Neural progenitor cell (in vitro differentiated cells): ENCODE measurements around the gene LCE1C. TPM values are rescaled to one million over a fixed set of nuclear protein-coding genes. Genes with fewer than 3 reads are reported as not detected.

Experiments used
- DNase-seq: peaks from one replicate; pipeline ENCODE4 v3.0.0-alpha.2; 2016; ENCODE audit warnings: low spot score
- H2AFZ ChIP-seq: fragments of 200-600 bp; sonication (generic); replicated peaks from 2 replicates; pipeline ENCODE4 v1.6.1; 2016; ENCODE audit warnings: antibody characterized with exemption
- H3F3A ChIP-seq: fragments of 200-600 bp; sonication (generic); 2 replicates; pipeline ENCODE4 v1.6.1; 2016; ENCODE audit warnings: antibody characterized with exemption, low read depth
- H3K27ac ChIP-seq: fragments of 200-600 bp; sonication (generic); 2 replicates; pipeline ENCODE4 v1.5.1; 2016; ENCODE audit warnings: mild to moderate bottlenecking
- H3K27me3 ChIP-seq: fragments of 200-600 bp; sonication (generic); 2 replicates; pipeline ENCODE4 v1.6.1; 2016; ENCODE audit warnings: mild to moderate bottlenecking, moderate library complexity
- H3K36me3 ChIP-seq: fragments of 200-600 bp; sonication (generic); 2 replicates; pipeline ENCODE4 v1.5.1; 2016
- H3K4me1 ChIP-seq: fragments of 200-600 bp; sonication (generic); 2 replicates; pipeline ENCODE4 v1.6.1; 2016; ENCODE audit warnings: mixed run types
- H3K4me2 ChIP-seq: fragments of 200-600 bp; sonication (generic); 2 replicates; pipeline ENCODE4 v1.6.1; 2016
- H3K4me3 ChIP-seq: fragments of 200-600 bp; sonication (generic); 2 replicates; pipeline ENCODE4 v1.5.1; 2016
- H3K79me2 ChIP-seq: fragments of 200-600 bp; sonication (generic); 2 replicates; pipeline ENCODE4 v1.6.1; 2016; ENCODE audit warnings: low read depth
- H3K9ac ChIP-seq: fragments of 200-600 bp; sonication (generic); 2 replicates; pipeline ENCODE4 v1.6.1; 2016
- H3K9me3 ChIP-seq: fragments of 200-600 bp; sonication (generic); 2 replicates; pipeline ENCODE4 v1.5.1; 2016; ENCODE audit warnings: low read depth
- H4K20me1 ChIP-seq: fragments of 200-600 bp; sonication (generic); 2 replicates; pipeline ENCODE4 v1.6.1; 2016; ENCODE audit warnings: low read depth
- H3K27ac Mint-ChIP-seq: 3 replicates; pipeline ENCODE4 v1.8.0; 2021; ENCODE audit warnings: mixed read lengths
- H3K27me3 Mint-ChIP-seq: 2 replicates; pipeline ENCODE4 v1.8.0; 2022; ENCODE audit warnings: low read depth, mild to moderate bottlenecking, inconsistent platforms, moderate library complexity, mixed read lengths; ENCODE audit not compliant: insufficient read depth
- H3K36me3 Mint-ChIP-seq: 3 replicates; pipeline ENCODE4 v1.8.0; 2021; ENCODE audit warnings: mixed read lengths
- H3K4me1 Mint-ChIP-seq: 3 replicates; pipeline ENCODE4 v1.8.0; 2021; ENCODE audit warnings: mixed read lengths
- H3K4me3 Mint-ChIP-seq: 3 replicates; pipeline ENCODE4 v1.8.0; 2021; ENCODE audit warnings: mild to moderate bottlenecking, moderate library complexity, mixed read lengths
- H3K9me3 Mint-ChIP-seq: 3 replicates; pipeline ENCODE4 v1.8.0; 2020; ENCODE audit warnings: mixed read lengths
- CTCF ChIP-seq: fragments of 200-600 bp; sonication (generic); IDR thresholded peaks from 2 replicates; pipeline ENCODE4 v1.5.1; 2017; ENCODE audit warnings: antibody characterized with exemption, mild to moderate bottlenecking
- EZH2 ChIP-seq: fragments of 200-600 bp; sonication (generic); IDR thresholded peaks from 2 replicates; pipeline ENCODE4 v1.6.1; 2017; ENCODE audit warnings: antibody characterized with exemption, mild to moderate bottlenecking, moderate library complexity
- EZH2phosphoT487 ChIP-seq: fragments of 200-600 bp; sonication (generic); IDR thresholded peaks from 2 replicates; pipeline ENCODE4 v1.6.1; 2017; ENCODE audit warnings: antibody characterized with exemption
- total RNA-seq: library from RNA; depleted of rRNA; stranded (reverse); fragments of >200 nt; gene quantifications from 2 replicates; pipeline ENCODE4 v1.2.3, GENCODE V29; 2015; ENCODE audit warnings: low replicate concordance

The LCE1C gene
- total RNA-seq, 1 donor from 2014 or later, result not detected

GRCh38 chr1:152770411-152770810 is 36.0 kb downstream of the LCE1C start:
- peaks cover 19% of the 10 kb centered on the region for H3K9me3 Mint-ChIP-seq
- Histone ChIP-seq H2AFZ (no peak overlapping the region), H3K9ac (no peak overlapping the region), H3K27me3 (no peaks in the 10 kb centered on the region), H3K36me3 (no peaks in the 10 kb centered on the region), H3K27ac (no peak overlapping the region), H3K4me1 (no peaks in the 10 kb centered on the region), H3K9me3 (peaks cover 41% of the 10 kb centered on the region), H4K20me1 (no peaks in the 10 kb centered on the region), H3K4me3 (no peak overlapping the region), H3F3A (no peaks in the 10 kb centered on the region), H3K4me2 (no peak overlapping the region), H3K79me2 (no peaks in the 10 kb centered on the region)
- no peak overlapping the region for H3K4me3 Mint-ChIP-seq
- no peak for DNase-seq
- peaks cover 5% of the 10 kb centered on the region for H3K27me3 Mint-ChIP-seq
- no peak for TF ChIP-seq EZH2
- TF ChIP-seq CTCF, result no peak
- TF ChIP-seq EZH2phosphoT487, result no peak
- H3K27ac Mint-ChIP-seq, result no peak overlapping the region
- no peaks in the 10 kb centered on the region for H3K4me1 Mint-ChIP-seq
- H3K36me3 Mint-ChIP-seq, result no peaks in the 10 kb centered on the region

GRCh38 chr1:152768847-152769533 is 37.5 kb downstream of the LCE1C start:
- no peaks in the 10 kb centered on the region for H4K20me1 ChIP-seq
- H3K4me3 ChIP-seq, result no peak overlapping the region
- H2AFZ ChIP-seq, result no peak overlapping the region
- H3K9me3 ChIP-seq, result peaks cover 32% of the 10 kb centered on the region
- H3K9ac ChIP-seq, result no peak overlapping the region
- H3K4me1 ChIP-seq, result no peaks in the 10 kb centered on the region
- no peak overlapping the region for H3K27ac Mint-ChIP-seq
- H3K27me3 Mint-ChIP-seq, result peaks cover 5% of the 10 kb centered on the region
- no peaks in the 10 kb centered on the region for H3K36me3 ChIP-seq
- no peak overlapping the region for H3K4me3 Mint-ChIP-seq
- no peaks in the 10 kb centered on the region for H3K27me3 ChIP-seq
- peaks cover 21% of the 10 kb centered on the region for H3K9me3 Mint-ChIP-seq
- H3K27ac ChIP-seq, result no peak overlapping the region
- H3K4me2 ChIP-seq, result no peak overlapping the region
- H3K79me2 ChIP-seq, result no peaks in the 10 kb centered on the region
- DNase-seq, result no peak
- TF ChIP-seq EZH2 (no peak), CTCF (no peak), EZH2phosphoT487 (no peak)
- no peaks in the 10 kb centered on the region for H3F3A ChIP-seq
- no peaks in the 10 kb centered on the region for H3K36me3 Mint-ChIP-seq
- H3K4me1 Mint-ChIP-seq, result no peaks in the 10 kb centered on the region

- peaks cover 15% of the 10 kb centered on the region for H3K9me3 ChIP-seq
- no peak for DNase-seq
- TF ChIP-seq EZH2phosphoT487 (no peak), CTCF (no peak), EZH2 (no peak)
- no peak overlapping the region for H3K9ac ChIP-seq
- no peak overlapping the region for H3K4me3 Mint-ChIP-seq
- no peaks in the 10 kb centered on the region for H3K36me3 Mint-ChIP-seq
- no peaks in the 10 kb centered on the region for H4K20me1 ChIP-seq
- H3K27me3 ChIP-seq, result no peaks in the 10 kb centered on the region
- peaks cover 49% of the 10 kb centered on the region for H3K9me3 Mint-ChIP-seq
- no peak overlapping the region for H3K27ac ChIP-seq
- H3K27ac Mint-ChIP-seq, result no peak overlapping the region
- no peaks in the 10 kb centered on the region for H3K79me2 ChIP-seq
- H3F3A ChIP-seq, result no peaks in the 10 kb centered on the region
- H2AFZ ChIP-seq, result no peak overlapping the region
- H3K4me2 ChIP-seq, result no peak overlapping the region
- H3K4me1 Mint-ChIP-seq, result no peaks in the 10 kb centered on the region
- no peaks in the 10 kb centered on the region for H3K36me3 ChIP-seq
- H3K4me1 ChIP-seq, result no peaks in the 10 kb centered on the region
- no peak overlapping the region for H3K4me3 ChIP-seq
- H3K27me3 Mint-ChIP-seq, result peaks cover 7% of the 10 kb centered on the region
These were observed 44.7 kb downstream of the LCE1C start for GRCh38 chr1:152761609-152762213.
